Natural killer cell treated with Interleukin-12 subunit alpha and Interleukin-12 subunit beta and Interleukin-15 and Interleukin-18, amount 100 ng/mL, for 72 hours (primary cell): ENCODE measurements around the gene NET1. TPM values are rescaled to one million over a fixed set of nuclear protein-coding genes. Genes with fewer than 3 reads are reported as not detected.
"Not testable (repeated sequence)": the region's sequence is repeated elsewhere in the genome, so short reads cannot be mapped to it uniquely, and the experiment has no call there.

ENCODE experiments used
- ATAC-seq, 2 donors: fragments of 150-1000 bp; cut with Tn5 transposase in 1 of 2; sonication (Bioruptor Pico), chemical (Tn5 transposase) in 1 of 2; 2 replicates each; pipeline ENCODE4 v1.10.0; 2021
- DNase-seq: peaks from one replicate; pipeline ENCODE4 v3.0.0; 2022; ENCODE audit warnings: low spot score
- H3K27ac Mint-ChIP-seq, 2 donors: 1 replicate in 1 of 2; 2 replicates in 1 of 2; pipeline ENCODE4 v1.8.0; 2022; ENCODE audit warnings: mixed read lengths in 2 of 2, mild to moderate bottlenecking in 1 of 2, moderate library complexity in 1 of 2
- H3K27me3 Mint-ChIP-seq, 2 donors: 1 replicate in 1 of 2; 2 replicates in 1 of 2; pipeline ENCODE4 v1.8.0; 2022; ENCODE audit warnings: mixed read lengths in 2 of 2
- H3K36me3 Mint-ChIP-seq: one replicate; pipeline ENCODE4 v1.8.0; 2022; ENCODE audit warnings: mixed read lengths
- H3K4me1 Mint-ChIP-seq, 2 donors: 1 replicate in 1 of 2; 2 replicates in 1 of 2; pipeline ENCODE4 v1.8.0; 2022; ENCODE audit warnings: low read depth in 2 of 2, mixed read lengths in 2 of 2, mild to moderate bottlenecking in 1 of 2
- H3K4me3 Mint-ChIP-seq: one replicate; pipeline ENCODE4 v1.8.0; 2022; ENCODE audit warnings: mixed read lengths
- H3K9me3 Mint-ChIP-seq: 2 replicates; pipeline ENCODE4 v1.8.0; 2022; ENCODE audit warnings: mixed read lengths
- total RNA-seq, 2 donors: library from RNA; stranded (reverse); gene quantifications; one replicate each; pipeline ENCODE4 v1.2.3, GENCODE V29; 2022

Gene NET1
- total RNA-seq, result 10 to 100 TPM; 20.1 to 36.0 TPM

DNA sequence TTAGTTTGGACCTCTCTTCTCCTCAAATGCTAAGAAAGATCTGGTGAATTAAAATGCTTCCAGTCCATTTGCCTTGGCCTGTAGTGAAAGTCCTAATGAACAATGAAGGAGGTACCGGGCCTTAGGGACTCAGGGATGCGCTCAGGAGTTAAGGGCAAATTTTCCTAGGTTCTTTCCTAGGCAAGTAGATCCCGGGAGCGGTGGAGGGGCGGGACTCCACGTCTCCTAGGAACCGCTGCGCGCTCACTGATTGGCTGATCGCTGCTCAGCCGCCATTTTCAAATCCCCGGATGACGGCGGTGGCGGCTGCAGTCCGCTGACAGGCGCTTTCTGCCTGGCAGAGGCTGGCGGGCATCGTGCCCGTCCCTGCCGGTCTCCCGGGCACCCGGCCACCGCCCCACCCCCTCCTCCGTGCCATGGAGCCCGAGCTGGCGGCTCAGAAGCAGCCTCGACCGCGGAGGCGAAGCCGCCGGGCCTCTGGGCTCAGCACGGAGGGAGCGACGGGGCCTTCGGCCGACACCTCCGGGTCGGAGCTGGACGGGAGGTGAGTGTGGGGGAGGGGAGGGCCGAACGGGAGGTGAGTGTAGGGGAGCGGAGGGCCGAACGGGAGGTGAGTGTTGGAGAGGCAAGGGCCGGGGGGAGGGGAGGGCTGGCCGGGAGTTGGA lies at the start of gene NET1:
Gene NET1, plus strand, starts transcription at position 281 of the 665 bp plus-strand sequence. Its CDS starts 136 bp downstream, at position 417.
- no peaks in the 10 kb centered on the region for H3K9me3 Mint-ChIP-seq
- ATAC-seq (peak; percentile 91 to 96), DNase-seq (peak; percentile 80)
- no peaks in the 10 kb centered on the region for H3K4me1 Mint-ChIP-seq
- H3K27ac Mint-ChIP-seq, result peak within 1 kb of the TSS in 1 of 2 donors; percentile 61
- peaks cover 15 to 23% of the 10 kb centered on the region in 2 donors for H3K27me3 Mint-ChIP-seq
- H3K4me3 Mint-ChIP-seq, result peak within 1 kb of the TSS; percentile 79
- peaks cover 5% of the 10 kb centered on the region for H3K36me3 Mint-ChIP-seq

- no peaks in the 10 kb centered on the region for H3K9me3 Mint-ChIP-seq
- H3K36me3 Mint-ChIP-seq, result no peaks in the 10 kb centered on the region
- H3K4me3 Mint-ChIP-seq, result no peak overlapping the region
- DNase-seq (no peak), ATAC-seq (no peak)
- no peak overlapping the region for H3K27ac Mint-ChIP-seq
- H3K27me3 Mint-ChIP-seq, result peaks cover 5 to 11% of the 10 kb centered on the region in 2 donors
- H3K4me1 Mint-ChIP-seq, result peaks cover 0 to 7% of the 10 kb centered on the region in 2 donors
These were observed 49.5 kb upstream of the NET1 start for GRCh38 chr10:5362873-5363272.

DNA sequence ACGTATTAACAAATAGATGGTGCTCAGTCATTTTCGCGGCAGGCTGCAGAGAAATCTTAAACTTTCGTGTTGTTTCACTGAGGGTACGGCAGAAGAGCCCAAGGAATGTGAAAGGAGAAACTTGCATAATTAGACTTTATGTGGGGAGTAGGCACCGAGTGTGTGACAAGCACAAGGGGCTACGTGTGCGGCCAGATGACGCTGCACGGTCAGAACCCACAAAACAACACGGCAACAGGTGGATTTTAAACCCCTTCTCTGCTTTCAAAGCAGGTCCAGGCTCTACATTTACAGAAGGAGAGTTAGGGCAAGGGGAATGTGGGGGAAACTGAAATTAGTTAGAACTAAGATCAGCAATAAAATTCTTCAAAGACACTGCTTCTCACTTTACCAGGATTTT lies 48.0 kb upstream of the NET1 start:
- Mint-ChIP-seq H3K4me1 (peaks cover 2 to 7% of the 10 kb centered on the region in 2 donors), H3K9me3 (no peaks in the 10 kb centered on the region), H3K36me3 (no peaks in the 10 kb centered on the region), H3K27me3 (peaks cover 0 to 3% of the 10 kb centered on the region in 2 donors), H3K27ac (no peak overlapping the region), H3K4me3 (no peak overlapping the region)
- DNase-seq, result no peak
- ATAC-seq, result no peak

GRCh38 chr10:5364890-5365338 lies 47.4 kb upstream of the NET1 start, which contains the start of gene UCN3:
TSS of gene UCN3 (plus strand) at chr10:5364966. CDS start at chr10:5373721, 8,755 bp downstream.
- ATAC-seq, result no peak
- Mint-ChIP-seq H3K4me3 (no peak within 1 kb of the TSS), H3K36me3 (no peaks in the 10 kb centered on the region), H3K27me3 (peaks cover 0 to 3% of the 10 kb centered on the region in 2 donors), H3K27ac (no peak within 1 kb of the TSS), H3K9me3 (no peaks in the 10 kb centered on the region), H3K4me1 (peaks cover 6 to 9% of the 10 kb centered on the region in 2 donors)
- no peak for DNase-seq

DNA sequence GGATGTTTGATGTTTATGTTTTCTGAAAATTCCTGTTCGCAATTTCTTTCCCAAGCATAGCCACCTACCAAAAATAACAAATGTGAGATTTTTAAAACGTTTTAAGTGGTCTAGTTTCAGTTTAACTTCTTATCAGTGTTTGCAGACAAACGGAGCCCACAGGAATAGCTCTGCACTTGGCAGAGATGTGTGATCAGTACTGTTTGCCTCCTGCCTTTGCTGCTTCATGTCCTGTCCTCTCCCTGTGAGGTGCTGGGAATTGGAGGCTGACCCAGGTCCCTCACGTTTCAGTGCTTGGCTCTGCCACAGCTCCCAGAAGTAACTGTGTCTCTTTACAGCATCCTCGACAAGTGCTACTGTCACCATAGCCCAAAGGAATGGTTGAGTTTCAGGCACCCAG lies 46.4 kb upstream of the NET1 start:
- H3K9me3 Mint-ChIP-seq, result peaks cover 7% of the 10 kb centered on the region

GRCh38 chr10:5369362-5370158 lies 42.8 kb upstream of the NET1 start:
- Mint-ChIP-seq H3K4me1 (peaks cover 13 to 14% of the 10 kb centered on the region in 2 donors), H3K36me3 (no peaks in the 10 kb centered on the region), H3K4me3 (no peak overlapping the region), H3K27me3 (peaks cover 0 to 4% of the 10 kb centered on the region in 2 donors), H3K27ac (peak overlapping the region in 1 of 2 donors; percentile 14), H3K9me3 (peaks cover 12% of the 10 kb centered on the region)
- no peak for DNase-seq
- ATAC-seq, result no peak

More for the DNA sequence above, 46.4 kb upstream of the NET1 start:
- DNase-seq (no peak), ATAC-seq (peak in 1 of 2 donors; percentile 53)
- no peaks in the 10 kb centered on the region for H3K27me3 Mint-ChIP-seq
- H3K27ac Mint-ChIP-seq, result no peak overlapping the region
- H3K4me3 Mint-ChIP-seq, result no peak overlapping the region
- no peaks in the 10 kb centered on the region for H3K36me3 Mint-ChIP-seq
- peaks cover 11 to 16% of the 10 kb centered on the region in 2 donors for H3K4me1 Mint-ChIP-seq

DNA sequence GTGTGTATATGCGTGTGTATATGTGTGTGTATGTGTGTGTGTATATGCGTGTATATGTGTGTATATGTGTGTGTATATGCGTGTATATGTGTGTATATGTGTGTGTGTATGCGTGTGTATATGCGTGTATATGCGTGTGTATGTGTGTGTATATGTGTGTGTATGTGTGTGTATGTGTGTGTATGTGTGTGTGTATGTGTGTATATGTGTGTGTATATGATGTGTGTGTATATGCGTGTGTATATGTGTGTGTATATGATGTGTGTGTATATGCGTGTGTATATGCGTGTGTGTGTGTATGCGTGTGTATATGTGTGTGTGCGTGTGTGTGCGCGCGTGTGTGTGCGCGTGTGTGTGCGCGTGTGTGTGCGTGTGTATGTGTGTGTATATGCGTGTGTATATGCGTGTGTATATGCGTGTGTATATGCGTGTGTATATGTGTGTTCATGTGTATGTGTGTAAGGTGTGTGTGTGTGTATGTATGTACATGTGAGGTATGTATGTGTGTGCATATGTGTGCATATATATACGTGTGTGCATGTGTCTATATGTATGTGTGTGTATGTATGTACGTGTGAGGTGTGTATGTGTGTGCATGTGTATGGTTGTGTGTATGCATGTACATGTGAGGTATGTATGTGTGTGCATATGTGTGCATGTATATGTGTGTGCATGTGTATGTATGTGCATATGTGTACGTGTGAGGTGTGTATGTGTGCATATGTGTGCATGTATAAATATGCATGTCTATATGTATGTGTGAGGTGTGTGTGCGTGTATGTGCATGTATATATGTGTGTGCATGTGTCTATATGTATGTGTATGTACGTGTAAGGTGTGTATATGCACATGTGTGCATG lies 41.6 kb upstream of the NET1 start:
- no peaks in the 10 kb centered on the region for H3K36me3 Mint-ChIP-seq
- H3K27me3 Mint-ChIP-seq, result peaks cover 0 to 4% of the 10 kb centered on the region in 2 donors

GRCh38 chr10:5373307-5373706 lies 39.0 kb upstream of the NET1 start:
- Mint-ChIP-seq H3K9me3 (peaks cover 12% of the 10 kb centered on the region), H3K4me3 (no peak overlapping the region), H3K36me3 (no peaks in the 10 kb centered on the region), H3K27ac (no peak overlapping the region), H3K27me3 (peaks cover 0 to 4% of the 10 kb centered on the region in 2 donors), H3K4me1 (peaks cover 13 to 18% of the 10 kb centered on the region in 2 donors)
- ATAC-seq (no peak), DNase-seq (no peak)

More for the DNA sequence above, 41.6 kb upstream of the NET1 start:
- Mint-ChIP-seq H3K4me1 (peaks cover 13 to 14% of the 10 kb centered on the region in 2 donors), H3K27ac (no peak overlapping the region), H3K4me3 (no peak overlapping the region), H3K9me3 (peaks cover 12% of the 10 kb centered on the region)
- ATAC-seq, result no peak
- DNase-seq, result no peak

DNA sequence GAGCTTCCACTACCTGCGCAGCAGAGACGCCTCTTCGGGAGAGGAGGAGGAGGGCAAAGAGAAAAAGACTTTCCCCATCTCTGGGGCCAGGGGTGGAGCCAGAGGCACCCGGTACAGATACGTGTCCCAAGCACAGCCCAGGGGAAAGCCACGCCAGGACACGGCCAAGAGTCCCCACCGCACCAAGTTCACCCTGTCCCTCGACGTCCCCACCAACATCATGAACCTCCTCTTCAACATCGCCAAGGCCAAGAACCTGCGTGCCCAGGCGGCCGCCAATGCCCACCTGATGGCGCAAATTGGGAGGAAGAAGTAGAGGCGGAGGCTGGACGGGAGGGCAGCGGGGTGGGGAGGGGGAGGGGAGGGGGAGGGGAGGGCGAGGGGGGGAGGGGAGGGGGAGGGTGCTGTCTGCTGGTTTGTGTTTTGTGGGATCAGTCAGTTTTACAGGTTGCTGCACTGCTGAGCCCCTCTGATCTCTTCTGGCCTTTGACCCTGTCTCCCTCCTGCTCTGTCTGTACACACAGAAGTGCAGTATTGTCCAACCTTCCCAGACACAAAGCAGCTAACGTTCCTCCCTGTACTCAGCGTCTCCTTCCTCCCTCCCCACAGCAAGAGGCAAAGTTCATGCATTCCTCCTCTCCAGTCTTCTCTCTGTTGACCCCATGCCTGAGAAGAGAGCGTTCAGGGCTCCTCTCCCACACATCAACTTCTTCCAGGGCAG lies 38.3 kb upstream of the NET1 start:
- peaks cover 12% of the 10 kb centered on the region for H3K9me3 Mint-ChIP-seq
- H3K4me3 Mint-ChIP-seq, result no peak overlapping the region
- DNase-seq (no peak), ATAC-seq (no peak)
- H3K27ac Mint-ChIP-seq, result peak overlapping the region in 1 of 2 donors; percentile 0
- H3K27me3 Mint-ChIP-seq, result peaks cover 0 to 4% of the 10 kb centered on the region in 2 donors
- no peaks in the 10 kb centered on the region for H3K36me3 Mint-ChIP-seq
- H3K4me1 Mint-ChIP-seq, result peaks cover 13 to 18% of the 10 kb centered on the region in 2 donors

DNA sequence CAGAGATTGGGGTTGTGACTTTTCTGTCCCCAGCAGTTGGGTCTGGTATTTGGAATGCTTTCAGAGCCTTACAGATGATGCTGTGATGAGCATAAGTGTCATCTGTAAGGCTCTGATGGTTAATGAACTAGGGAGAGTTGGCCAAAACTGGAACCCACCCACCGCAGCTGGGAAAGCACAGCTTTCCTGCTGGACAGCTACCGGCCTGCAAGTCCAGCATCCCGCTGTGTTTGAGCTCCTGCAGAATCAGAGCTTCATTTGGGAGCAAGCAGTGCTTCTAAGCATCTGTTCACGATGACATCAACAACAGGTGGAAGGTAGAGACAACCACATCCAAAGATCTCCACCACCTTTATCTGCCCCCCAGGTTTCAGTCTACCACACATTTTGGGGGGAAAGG lies 35.9 kb upstream of the NET1 start:
- no peak overlapping the region for H3K27ac Mint-ChIP-seq
- no peak for ATAC-seq
- H3K4me1 Mint-ChIP-seq, result peaks cover 0 to 8% of the 10 kb centered on the region in 2 donors
- peaks cover 0 to 4% of the 10 kb centered on the region in 2 donors for H3K27me3 Mint-ChIP-seq
- H3K4me3 Mint-ChIP-seq, result no peak overlapping the region
- H3K9me3 Mint-ChIP-seq, result peaks cover 3% of the 10 kb centered on the region
- H3K36me3 Mint-ChIP-seq, result no peaks in the 10 kb centered on the region
- no peak for DNase-seq

GRCh38 chr10:5379202-5379601 lies 33.2 kb upstream of the NET1 start:
- H3K4me3 Mint-ChIP-seq, ATAC-seq, H3K4me1 Mint-ChIP-seq, H3K27me3 Mint-ChIP-seq, H3K9me3 Mint-ChIP-seq, H3K36me3 Mint-ChIP-seq, DNase-seq, H3K27ac Mint-ChIP-seq: not testable (repeated sequence)

DNA sequence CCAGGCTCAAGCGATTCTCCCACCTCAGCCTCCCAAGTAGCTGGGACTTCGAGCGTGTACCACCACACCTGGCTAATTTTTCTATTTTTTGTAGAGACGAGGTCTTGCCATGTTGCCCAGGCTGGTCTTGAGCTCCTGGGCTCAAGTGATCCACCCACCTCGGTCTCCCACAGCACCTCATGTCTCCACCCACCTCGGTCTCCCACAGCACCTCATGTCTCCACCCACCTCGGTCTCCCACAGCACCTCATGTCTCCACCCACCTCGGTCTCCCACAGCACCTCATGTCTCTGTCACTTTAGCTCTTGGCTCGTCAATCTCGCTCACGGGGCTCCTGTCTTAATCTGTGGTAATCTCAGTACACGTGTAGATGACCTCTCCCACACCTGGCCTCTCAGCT lies 32.0 kb upstream of the NET1 start:
- H3K27ac Mint-ChIP-seq, H3K4me3 Mint-ChIP-seq, H3K9me3 Mint-ChIP-seq, H3K36me3 Mint-ChIP-seq, DNase-seq, H3K27me3 Mint-ChIP-seq, ATAC-seq, H3K4me1 Mint-ChIP-seq: not testable (repeated sequence)

GRCh38 chr10:5381187-5381586 lies 31.2 kb upstream of the NET1 start:
- ATAC-seq (no peak), DNase-seq (no peak)
- Mint-ChIP-seq H3K27me3 (peaks cover 0 to 4% of the 10 kb centered on the region in 2 donors), H3K4me3 (no peak overlapping the region), H3K9me3 (peaks cover 3% of the 10 kb centered on the region), H3K27ac (no peak overlapping the region), H3K36me3 (no peaks in the 10 kb centered on the region), H3K4me1 (peaks cover 0 to 4% of the 10 kb centered on the region in 2 donors)
